Endothelial cell of umbilical vein (primary cell): ENCODE data around the gene RBFOX1. TPM values are rescaled to one million over a fixed set of nuclear protein-coding genes. Genes with fewer than 3 reads are reported as not detected.

ENCODE experiments used
- BruUV-seq: library from RNA; stranded (reverse); fragments of 400-500 nt; replicated peaks from 2 replicates; lab custom pipeline; 2021; lab: Mats Ljungman, UMichigan
- CTCF ChIA-PET: fragments of 300-600, 350-600 bp; sonication (Branson Sonifier 250); formaldehyde crosslinking; loops from one replicate; lab custom pipeline; 2021; ENCODE audit warnings: antibody characterized with exemption, inconsistent platforms; lab: Charles Lee
- POLR2A ChIA-PET: fragments of 300-600, 350-600 bp; sonication (Branson Sonifier 250); formaldehyde crosslinking; loops from one replicate; lab custom pipeline; 2021; ENCODE audit warnings: antibody characterized with exemption, inconsistent platforms; lab: Charles Lee
- DNase-seq: peaks from one replicate; pipeline ENCODE4 v3.0.0-alpha.2; 2011; ENCODE audit warnings: low read depth, low spot score
- FAIRE-seq: peaks from 2 replicates; lab custom pipeline; 2011; peaks lifted over from hg19 to GRCh38; lab: Jason Lieb, UNC
- H2AFZ ChIP-seq: 2 replicates; pipeline ENCODE4 v1.6.0; 2012; ENCODE audit warnings: low read depth, low read length, control low read depth, inconsistent platforms
- H3K27ac ChIP-seq: 2 replicates; pipeline ENCODE4 v1.5.1; 2011; ENCODE audit warnings: low read depth, mild to moderate bottlenecking, control low read depth, low read length, moderate library complexity; ENCODE audit not compliant: insufficient read depth
- H3K27me3 ChIP-seq, 2 experiments: 2 replicates each; pipeline versions ENCODE4 v1.6.0 to v1.6.1; 2011; ENCODE audit warnings: low read length in 2 of 2, mixed read lengths in 1 of 2; ENCODE audit not compliant: control insufficient read depth in 2 of 2, insufficient read depth in 2 of 2
- H3K36me3 ChIP-seq, 2 experiments: 2 replicates in 1 of 2; 3 replicates in 1 of 2; pipeline ENCODE4 v1.5.1; 2011; ENCODE audit warnings: low read length in 2 of 2, mild to moderate bottlenecking in 1 of 2, moderate library complexity in 1 of 2; ENCODE audit not compliant: control insufficient read depth in 2 of 2, insufficient read depth in 2 of 2; ENCODE audit errors: extremely low read depth in 1 of 2
- H3K4me1 ChIP-seq: 3 replicates; pipeline ENCODE4 v1.5.1; 2011; ENCODE audit warnings: mild to moderate bottlenecking, low read length; ENCODE audit not compliant: control insufficient read depth, insufficient read depth; ENCODE audit errors: extremely low read depth
- H3K4me2 ChIP-seq: 2 replicates; pipeline ENCODE4 v1.6.1; 2011; ENCODE audit warnings: low read length, control low read depth, mixed read lengths; ENCODE audit not compliant: insufficient read depth
- H3K4me3 ChIP-seq, 3 experiments: fragments of 200-600 bp in 1 of 3; sonication (generic), shearing (Covaris generic) in 1 of 3; replicated peaks in 1 of 3; 2 replicates each; pipeline ENCODE4 v1.5.1; 2011 to 2016; ENCODE audit warnings: control low read depth in 3 of 3, low read length in 3 of 3, mild to moderate bottlenecking in 2 of 3, inconsistent platforms in 1 of 3, low read depth in 1 of 3, moderate library complexity in 1 of 3; ENCODE audit not compliant: insufficient read depth in 1 of 3
- H3K79me2 ChIP-seq: 2 replicates; pipeline ENCODE4 v1.6.0; 2012; ENCODE audit warnings: low read length, inconsistent platforms; ENCODE audit not compliant: control insufficient read depth, insufficient read depth
- H3K9ac ChIP-seq: replicated peaks from 2 replicates; pipeline ENCODE3; 2011; ENCODE audit warnings: low read length, control low read depth; ENCODE audit not compliant: insufficient read depth; ENCODE audit errors: extremely low read depth
- H3K9me1 ChIP-seq: replicated peaks from 3 replicates; pipeline ENCODE4 v1.6.0; 2011; ENCODE audit warnings: mild to moderate bottlenecking, low read length; ENCODE audit not compliant: control insufficient read depth, insufficient read depth; ENCODE audit errors: extremely low read depth
- H3K9me3 ChIP-seq: replicated peaks from 2 replicates; pipeline ENCODE4 v1.5.1; 2012; ENCODE audit warnings: low read length, inconsistent platforms; ENCODE audit not compliant: control insufficient read depth, insufficient read depth
- H4K20me1 ChIP-seq: replicated peaks from 2 replicates; pipeline ENCODE3; 2011; ENCODE audit warnings: mild to moderate bottlenecking, low read length; ENCODE audit not compliant: control insufficient read depth, insufficient read depth; ENCODE audit errors: extremely low read depth
- CTCF ChIP-seq, 2 donors: IDR thresholded peaks; 1 replicate in 1 of 2; 2 replicates in 1 of 2; pipeline ENCODE4 v1.5.1; 2011; ENCODE audit warnings: low read length in 2 of 2, mild to moderate bottlenecking in 2 of 2, moderate library complexity in 2 of 2, control low read depth in 1 of 2, inconsistent platforms in 1 of 2, low read depth in 1 of 2; ENCODE audit not compliant: insufficient read depth in 1 of 2; ENCODE audit errors: extremely low read depth in 1 of 2
- EZH2 ChIP-seq: IDR thresholded peaks from 2 replicates; pipeline ENCODE4 v1.6.1; 2012; ENCODE audit warnings: borderline replicate concordance, low read depth, mild to moderate bottlenecking, moderate library complexity, low read length, inconsistent platforms; ENCODE audit not compliant: severe bottlenecking
- FOS ChIP-seq: IDR thresholded peaks from 2 replicates; pipeline ENCODE4 v1.6.1; 2011; ENCODE audit warnings: mild to moderate bottlenecking, low read length, moderate library complexity, borderline replicate concordance; ENCODE audit not compliant: insufficient read depth
- GATA2 ChIP-seq: IDR thresholded peaks from 2 replicates; pipeline ENCODE4 v1.7.0; 2011; ENCODE audit warnings: low read depth, mild to moderate bottlenecking, moderate library complexity, mixed read lengths, low read length; ENCODE audit not compliant: insufficient read length, insufficient read depth
- JUN ChIP-seq: IDR thresholded peaks from 2 replicates; pipeline ENCODE4 v1.6.1; 2011; ENCODE audit warnings: borderline replicate concordance, low read depth; ENCODE audit not compliant: insufficient read length, insufficient read depth
- MYC ChIP-seq: IDR thresholded peaks from one replicate; pipeline ENCODE4 v1.6.1; 2011; ENCODE audit warnings: mild to moderate bottlenecking, low read depth, low read length
- POLR2A ChIP-seq: IDR thresholded peaks from 2 replicates; pipeline ENCODE4 v1.6.1; 2012; ENCODE audit warnings: low read depth, mild to moderate bottlenecking, control low read depth, low read length
- POLR2AphosphoS5 ChIP-seq: IDR thresholded peaks from 2 replicates; pipeline ENCODE4 v1.6.1; 2012; ENCODE audit warnings: low read depth, mild to moderate bottlenecking, control low read depth, low read length, moderate library complexity; ENCODE audit not compliant: insufficient read depth
- dilution Hi-C: fragments of 300-500 bp; cut with MboI; formaldehyde crosslinking; loops from one replicate; pipeline ENCODE4 v1.15.0; 2019; ENCODE audit warnings: low sequenced_read_pairs; ENCODE audit not compliant: extremely low pct_ligation_motif_present
- intact Hi-C: fragments of 100-400 bp; cut with micrococcal nuclease; formaldehyde crosslinking; loops from one replicate; pipeline ENCODE4 v1.10.0; 2022
- polyA plus RNA-seq, 4 experiments: library from polyadenylated mRNA; depleted of rRNA in 3 of 4; stranded (reverse) in 3 of 4; unstranded in 1 of 4; fragments of >200 nt; gene quantifications; 2 replicates each; pipeline versions ENCODE4 v1.2.1 to v1.2.3, GENCODE V29; 2011 to 2012; ENCODE audit warnings: missing spikeins in 1 of 4
- total RNA-seq: library from RNA; stranded (reverse); gene quantifications from 2 replicates; pipeline ENCODE4 v1.2.3, GENCODE V29; 2021
- TF ChIP-seq, protein P1 (sequence below): IDR thresholded peaks from 2 replicates; pipeline ENCODE4 v1.6.1; 2011; ENCODE audit not compliant: insufficient read depth, insufficient read length

The RBFOX1 gene
- total and polyA plus RNA-seq, 2 donors (not counting 3 experiments of a cell fraction or from before 2014, with no cell fraction given) = not detected

- Histone ChIP-seq H3K4me1 (no peaks in the 10 kb centered on the region), H3K27me3 (no peaks in the 10 kb centered on the region), H3K36me3 (no peaks in the 10 kb centered on the region), H3K9ac (no peak overlapping the region), H3K9me3 (peaks cover 4% of the 10 kb centered on the region), H3K79me2 (no peaks in the 10 kb centered on the region), H4K20me1 (no peaks in the 10 kb centered on the region), H3K4me2 (no peak overlapping the region), H2AFZ (no peak overlapping the region), H3K4me3 (no peak overlapping the region), H3K9me1 (no peaks in the 10 kb centered on the region), H3K27ac (no peak overlapping the region)
- CTCF ChIA-PET = no interaction called here
- TF ChIP-seq EZH2 (no peak), FOS (no peak), CTCF (IDR thresholded peaks at IDR 0.05; ENCODE audit: extremely low read depth in 1 of 2, insufficient read depth in 1 of 2, low read depth in 1 of 2, low read length in 2 of 2) (no peak)
- TF ChIP-seq, protein P1, sequence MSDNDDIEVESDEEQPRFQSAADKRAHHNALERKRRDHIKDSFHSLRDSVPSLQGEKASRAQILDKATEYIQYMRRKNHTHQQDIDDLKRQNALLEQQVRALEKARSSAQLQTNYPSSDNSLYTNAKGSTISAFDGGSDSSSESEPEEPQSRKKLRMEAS = no peak
- intact Hi-C loops (no loop called here), dilution Hi-C loops (no loop called here)
- DNase-seq (no peak), FAIRE-seq (no peak)
- POLR2A ChIA-PET = no interaction called here
- BruUV-seq = no TSS peak
Measured at GRCh38 chr16:7675628-7676027, 343.0 kb downstream of the RBFOX1 start.

GRCh38 chr16:7680296-7680695 lies 347.7 kb downstream of the RBFOX1 start:
- Histone ChIP-seq H3K4me3 (no peak overlapping the region), H3K79me2 (no peaks in the 10 kb centered on the region), H4K20me1 (no peaks in the 10 kb centered on the region), H2AFZ (no peak overlapping the region), H3K27me3 (no peaks in the 10 kb centered on the region), H3K4me2 (no peak overlapping the region), H3K9me3 (peaks cover 6% of the 10 kb centered on the region), H3K27ac (no peak overlapping the region), H3K9ac (no peak overlapping the region), H3K4me1 (no peaks in the 10 kb centered on the region), H3K36me3 (no peaks in the 10 kb centered on the region), H3K9me1 (no peaks in the 10 kb centered on the region)
- CTCF ChIA-PET = no interaction called here
- FAIRE-seq = no peak
- DNase-seq = no peak
- dilution Hi-C loops = no loop called here
- intact Hi-C loops = no loop called here
- TF ChIP-seq, protein P1 = no peak
- no peak for TF ChIP-seq MYC
- TF ChIP-seq CTCF (IDR thresholded peaks at IDR 0.05; ENCODE audit: extremely low read depth in 1 of 2, insufficient read depth in 1 of 2, low read depth in 1 of 2, low read length in 2 of 2) = no peak
- TF ChIP-seq POLR2AphosphoS5 = no peak
- TF ChIP-seq JUN = no peak
- no peak for TF ChIP-seq EZH2
- TF ChIP-seq POLR2A = no peak
- TF ChIP-seq FOS = no peak
- no peak for TF ChIP-seq GATA2
- no TSS peak for BruUV-seq
- POLR2A ChIA-PET = no interaction called here
